Measurements from ENCODE around the gene TESK2.
"Not testable (repeated sequence)": the region's sequence is repeated elsewhere in the genome, so short reads cannot be mapped to it uniquely, and the experiment has no call there.

Gene TESK2, protein sequence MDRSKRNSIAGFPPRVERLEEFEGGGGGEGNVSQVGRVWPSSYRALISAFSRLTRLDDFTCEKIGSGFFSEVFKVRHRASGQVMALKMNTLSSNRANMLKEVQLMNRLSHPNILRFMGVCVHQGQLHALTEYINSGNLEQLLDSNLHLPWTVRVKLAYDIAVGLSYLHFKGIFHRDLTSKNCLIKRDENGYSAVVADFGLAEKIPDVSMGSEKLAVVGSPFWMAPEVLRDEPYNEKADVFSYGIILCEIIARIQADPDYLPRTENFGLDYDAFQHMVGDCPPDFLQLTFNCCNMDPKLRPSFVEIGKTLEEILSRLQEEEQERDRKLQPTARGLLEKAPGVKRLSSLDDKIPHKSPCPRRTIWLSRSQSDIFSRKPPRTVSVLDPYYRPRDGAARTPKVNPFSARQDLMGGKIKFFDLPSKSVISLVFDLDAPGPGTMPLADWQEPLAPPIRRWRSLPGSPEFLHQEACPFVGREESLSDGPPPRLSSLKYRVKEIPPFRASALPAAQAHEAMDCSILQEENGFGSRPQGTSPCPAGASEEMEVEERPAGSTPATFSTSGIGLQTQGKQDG

DNA sequence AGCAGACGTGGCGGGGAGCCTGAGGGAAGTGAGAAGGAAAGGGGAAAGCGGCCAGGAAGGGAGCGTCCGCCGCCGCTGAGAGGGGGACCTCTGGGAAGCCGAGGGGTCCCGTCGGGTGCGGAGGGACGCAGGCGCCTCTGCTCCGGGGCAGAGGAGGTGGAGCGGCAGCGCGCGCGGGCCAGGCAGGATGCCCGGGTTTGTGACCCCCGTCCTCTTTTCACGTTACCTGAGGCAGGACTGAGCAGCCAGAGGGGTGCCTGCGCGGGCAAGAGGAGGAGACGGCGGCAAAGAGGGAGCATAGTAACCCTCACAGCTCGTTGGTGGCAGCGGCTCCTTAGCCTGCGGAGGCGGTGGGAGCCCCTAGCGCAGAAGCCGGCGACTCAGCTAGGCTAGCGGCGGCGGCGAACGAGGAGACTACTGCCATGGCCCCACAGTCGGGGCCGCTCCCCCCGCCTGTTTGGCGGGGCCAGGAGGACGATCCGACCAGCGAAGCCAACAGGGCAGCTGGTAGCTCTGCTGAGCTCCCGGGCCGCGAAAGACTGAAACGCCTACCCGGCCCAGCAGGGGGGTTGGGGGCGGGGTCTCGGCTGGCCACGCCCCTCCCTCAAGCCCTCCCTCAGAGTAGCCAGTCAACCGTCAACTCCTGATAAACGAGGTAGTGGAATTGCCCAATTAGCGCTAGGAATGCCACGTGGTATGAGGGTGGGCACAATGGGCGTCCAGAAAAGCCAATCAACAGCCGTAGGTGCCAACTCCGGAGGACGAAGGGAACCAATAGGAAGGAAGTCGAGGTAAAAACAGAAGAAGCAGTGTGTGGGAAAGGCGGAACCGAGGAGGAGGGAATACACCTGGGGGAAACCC lies at the start of gene TESK2:
Gene TESK2, minus strand, starts transcription at position 538 of the 861 bp plus-strand sequence. CDS start 33,378 bp downstream, outside the sequence.
- peak; percentile 88 to 91 for DNase-seq (ENCODE audit: low read depth in 2 of 2)

DNA sequence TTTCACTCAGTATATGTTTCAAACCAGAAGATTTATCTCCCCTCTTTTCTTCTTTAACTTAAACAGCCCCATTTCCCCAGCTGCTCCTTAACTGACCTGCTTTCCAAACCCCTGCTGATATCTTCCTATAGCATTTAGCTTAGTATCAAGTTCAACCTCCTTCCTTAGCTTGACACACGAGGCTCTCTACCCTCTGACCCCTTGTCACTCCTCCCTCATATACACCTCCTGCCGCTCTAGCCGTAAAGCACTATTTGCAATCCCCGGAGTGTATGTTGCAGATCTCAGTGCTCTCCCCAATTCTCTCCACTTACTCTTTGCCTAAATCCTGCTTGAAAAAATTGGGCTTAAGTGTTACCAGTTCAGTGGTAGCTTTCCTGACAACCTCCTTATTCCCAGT lies 45.9 kb upstream of the TESK2 start:
- no peak for DNase-seq (ENCODE audit: low read depth in 2 of 2)

GRCh38 chr1:45535988-45536766 lies 45.2 kb upstream of the TESK2 start:
- no peak for DNase-seq (ENCODE audit: low read depth in 2 of 2)

GRCh38 chr1:45531873-45532272 lies 40.9 kb upstream of the TESK2 start:
- no peak for DNase-seq (ENCODE audit: low read depth in 2 of 2)

DNA sequence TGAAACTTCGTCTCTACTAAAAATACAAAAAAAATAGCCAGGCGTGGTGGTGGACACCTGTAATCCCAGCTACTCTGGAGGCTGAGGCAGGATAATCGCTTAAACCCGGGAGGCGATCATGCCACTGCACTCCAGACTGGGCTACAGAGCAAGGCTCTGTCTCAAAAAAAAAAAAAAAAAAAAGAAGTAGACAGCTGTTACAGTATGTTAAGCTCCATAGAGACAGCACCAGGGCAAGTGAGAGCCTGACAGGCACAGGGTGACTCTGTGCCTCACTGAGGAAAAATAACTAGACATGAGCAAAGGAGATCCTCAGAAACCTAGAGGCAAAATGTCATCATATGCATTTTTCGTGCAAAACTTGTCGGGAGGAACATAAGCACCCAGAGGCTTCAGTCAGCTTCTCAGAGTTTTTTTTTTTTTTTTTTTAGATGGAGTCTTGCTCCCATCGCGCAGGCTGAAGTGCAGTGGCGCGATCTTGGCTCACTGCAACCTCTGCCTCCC lies 39.7 kb upstream of the TESK2 start:
- no peak for DNase-seq (ENCODE audit: low read depth in 2 of 2)

DNA sequence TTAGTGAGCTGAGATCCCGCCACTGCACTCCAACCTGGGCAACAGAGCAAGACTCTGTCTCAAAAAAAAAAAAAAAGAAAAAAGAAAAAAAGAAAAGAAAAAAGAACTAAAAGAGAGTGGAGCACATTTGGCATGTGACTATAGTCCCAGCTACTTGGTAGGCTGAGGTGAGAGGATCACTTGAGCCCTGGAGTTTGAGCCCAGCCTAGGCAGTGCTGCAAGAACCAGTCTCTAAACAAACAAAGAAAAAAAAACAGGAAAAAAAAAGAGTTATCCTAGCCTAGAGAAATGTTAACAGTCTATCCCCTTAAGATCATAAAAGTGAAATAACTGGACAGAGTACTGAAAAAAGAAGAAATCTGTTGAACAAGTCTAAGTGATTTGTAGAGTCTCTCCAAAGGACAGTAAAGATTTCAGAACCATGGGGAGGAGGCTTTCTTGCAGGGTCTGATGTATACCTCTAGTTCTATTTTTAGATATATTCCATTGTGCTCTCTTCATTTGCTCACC lies 35.2 kb upstream of the TESK2 start:
- DNase-seq (ENCODE audit: low read depth in 2 of 2): no peak

DNA sequence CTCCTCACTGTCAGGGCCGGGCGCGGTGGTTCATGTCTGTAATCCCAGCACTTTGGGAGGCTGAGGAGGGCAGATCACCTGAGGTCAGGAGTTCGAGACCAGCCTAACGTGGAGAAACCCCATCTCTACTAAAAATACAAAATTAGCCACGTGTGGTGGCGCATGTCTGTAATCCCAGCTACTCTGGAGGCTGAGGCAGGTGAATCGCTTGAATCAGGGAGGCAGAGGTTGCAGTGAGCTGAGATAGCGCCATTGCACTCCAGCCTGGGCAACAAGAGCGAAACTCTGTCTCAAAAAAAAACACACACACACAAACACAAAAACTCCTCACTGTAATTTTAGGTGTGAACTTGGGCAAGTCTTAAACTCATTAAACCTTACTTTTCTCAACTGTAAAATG lies 33.0 kb upstream of the TESK2 start:
- not testable (repeated sequence) for DNase-seq (ENCODE audit: low read depth in 2 of 2)

- not testable (repeated sequence) for DNase-seq (ENCODE audit: low read depth in 2 of 2)
Measured at GRCh38 chr1:45523516-45523915, 32.6 kb upstream of the TESK2 start.

- no peak for DNase-seq (ENCODE audit: low read depth in 2 of 2)
Measured at GRCh38 chr1:45522324-45523104, 31.6 kb upstream of the TESK2 start.

DNA sequence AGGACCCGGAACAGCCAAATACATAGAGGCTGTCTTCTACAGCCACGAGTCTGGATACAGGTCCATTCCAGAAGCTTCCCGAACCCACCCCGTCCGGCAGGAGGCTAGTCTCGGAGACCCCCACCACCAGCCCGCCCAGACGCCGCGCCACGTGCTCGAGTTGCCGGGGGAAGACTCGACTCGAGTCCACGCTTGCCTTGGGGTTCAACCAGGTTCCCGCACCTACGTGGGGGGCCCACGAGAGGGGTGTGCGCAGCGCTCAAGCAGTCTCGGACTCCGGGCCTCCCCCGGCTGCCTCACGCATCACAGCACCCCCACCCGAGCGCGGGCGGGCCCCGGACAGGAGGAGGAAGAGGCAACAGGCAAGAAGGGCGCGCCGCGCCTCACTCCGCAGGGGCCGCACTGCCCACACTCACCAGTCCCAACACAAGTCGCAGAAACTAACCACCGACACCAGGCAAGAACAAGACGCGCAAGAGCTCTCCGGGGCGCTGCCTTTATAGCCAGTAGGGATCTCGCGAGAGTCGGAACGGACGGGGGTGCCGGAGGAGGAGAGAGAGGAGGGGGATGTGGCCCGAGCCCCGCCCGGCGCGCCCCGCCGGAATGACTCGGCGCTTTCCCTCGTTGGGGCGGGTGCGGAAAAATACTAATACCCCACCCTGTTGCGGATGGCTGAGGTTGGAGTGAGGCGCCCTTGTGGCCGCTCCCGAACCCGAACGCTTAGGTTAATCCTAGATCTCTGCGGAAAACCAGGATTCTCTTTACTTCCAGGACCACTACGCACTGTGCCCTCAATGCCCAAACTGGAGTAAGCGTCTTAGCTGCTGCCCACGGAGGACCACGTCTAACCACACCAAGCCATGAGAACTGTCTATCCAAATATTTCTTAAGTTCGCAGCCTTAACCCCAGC lies 30.7 kb upstream of the TESK2 start, which contains the start of gene PRDX1:
Gene PRDX1, minus strand, starts transcription at position 472 of the 911 bp plus-strand sequence. CDS start 2,841 bp downstream, outside the sequence.
- peak; percentile 87 to 94 for DNase-seq (ENCODE audit: low read depth in 2 of 2)

GRCh38 chr1:45519774-45520173 lies 28.8 kb upstream of the TESK2 start:
- not testable (repeated sequence) for DNase-seq (ENCODE audit: low read depth in 2 of 2)

- no peak for DNase-seq (ENCODE audit: low read depth in 2 of 2)
Measured at GRCh38 chr1:45518910-45519309, 27.9 kb upstream of the TESK2 start.

- DNase-seq (ENCODE audit: low read depth in 2 of 2): not testable (repeated sequence)
Measured at GRCh38 chr1:45518366-45518765, 27.4 kb upstream of the TESK2 start.

- no peak for DNase-seq (ENCODE audit: low read depth in 2 of 2)
Measured at GRCh38 chr1:45516465-45516864, 25.5 kb upstream of the TESK2 start.

DNA sequence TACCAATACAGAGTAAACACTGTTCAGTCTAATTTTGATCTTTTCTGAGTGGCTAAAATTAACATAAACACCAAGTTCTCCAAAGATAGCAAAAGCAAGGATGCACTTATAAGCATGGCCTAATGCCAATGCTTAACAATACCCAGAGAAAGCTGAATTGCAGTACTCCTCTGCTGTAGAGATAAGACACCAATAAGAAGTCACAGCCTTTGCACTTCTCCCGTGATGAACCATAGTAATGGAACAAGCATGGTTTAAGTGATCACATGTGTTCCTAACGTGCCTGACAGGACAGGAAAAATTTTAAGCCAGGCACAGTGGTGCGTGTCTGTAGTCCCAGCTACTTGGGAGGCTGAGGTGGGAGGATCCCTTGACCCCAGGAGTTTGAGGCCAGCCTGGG lies 25.1 kb upstream of the TESK2 start:
- DNase-seq (ENCODE audit: low read depth in 2 of 2): no peak

- DNase-seq (ENCODE audit: low read depth in 2 of 2): not testable (repeated sequence)
Measured at GRCh38 chr1:45513532-45514260, 22.7 kb upstream of the TESK2 start.

GRCh38 chr1:45512641-45513054 lies 21.7 kb upstream of the TESK2 start:
- DNase-seq (ENCODE audit: low read depth in 2 of 2): no peak

DNA sequence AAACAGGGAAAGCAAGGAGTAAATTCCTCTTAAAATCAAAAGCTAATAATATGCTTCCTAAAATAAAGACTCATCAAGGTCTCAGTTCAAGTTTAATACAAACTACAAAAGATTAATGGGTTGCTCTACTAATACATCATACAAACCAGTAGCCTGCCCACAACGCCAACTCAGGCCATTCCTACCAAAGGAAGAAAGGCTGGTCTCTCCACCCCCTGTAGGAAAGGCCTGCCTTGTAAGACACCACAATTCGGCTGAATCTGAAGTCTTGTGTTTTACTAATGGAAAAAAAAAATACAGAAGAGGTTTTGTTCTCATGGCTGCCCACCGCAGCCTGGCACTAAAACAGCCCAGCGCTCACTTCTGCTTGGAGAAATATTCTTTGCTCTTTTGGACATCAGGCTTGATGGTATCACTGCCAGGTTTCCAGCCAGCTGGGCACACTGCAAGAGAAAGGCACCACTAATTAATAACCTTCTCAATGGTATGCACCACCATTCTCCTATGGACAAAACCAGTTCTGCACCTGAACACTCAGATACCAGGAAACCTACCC lies 20.1 kb upstream of the TESK2 start:
- no peak for DNase-seq (ENCODE audit: low read depth in 2 of 2)

All from stimulated activated CD8-positive, alpha-beta memory T cell treated with anti-CD3 and anti-CD28 coated beads, Interleukin-7, amount 100 ng/mL, for 1 hour (primary cell).